SIG-M5 treated with dmso at 0.1 percent for 504 hours (cell line): ENCODE measurements around the gene ITGAE.
A peak's percentile ranks its signal among the peaks of the same experiment; 100 is the strongest.

ENCODE experiments used
- DNase-seq: peaks from one replicate; lab custom pipeline; 2025; ENCODE audit not compliant: unreplicated experiment; lab: John Stamatoyannopoulos, UW

The ITGAE gene

GRCh38 chr17:3821101-3821500 lies 20.1 kb upstream of the ITGAE start:
- DNase-seq, result no peak

GRCh38 chr17:3818786-3819185 lies 17.8 kb upstream of the ITGAE start:
- no peak for DNase-seq

- no peak for DNase-seq
Observed at GRCh38 chr17:3817851-3818605, 17.0 kb upstream of the ITGAE start.

GRCh38 chr17:3815925-3816324 lies 14.9 kb upstream of the ITGAE start:
- DNase-seq, result no peak

DNA sequence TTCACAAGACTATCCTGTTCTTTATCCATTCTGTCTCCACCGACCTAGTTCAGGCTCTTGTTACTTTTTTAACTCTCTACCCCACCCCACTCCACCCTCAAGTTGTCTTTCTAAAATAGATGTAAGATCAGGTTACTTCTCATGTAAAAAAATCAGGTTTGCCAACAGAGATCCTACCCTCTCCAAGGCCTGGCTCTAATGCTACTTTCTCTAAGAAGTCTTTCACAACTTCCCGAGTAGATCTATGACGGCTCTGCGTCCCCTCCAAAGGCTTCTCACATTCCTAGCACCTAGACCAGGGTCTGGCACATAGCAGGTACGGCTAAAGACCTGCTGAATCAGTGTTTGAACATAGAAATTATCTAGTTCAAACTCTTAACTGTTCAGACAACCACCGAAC lies 14.1 kb upstream of the ITGAE start:
- DNase-seq, result no peak

DNA sequence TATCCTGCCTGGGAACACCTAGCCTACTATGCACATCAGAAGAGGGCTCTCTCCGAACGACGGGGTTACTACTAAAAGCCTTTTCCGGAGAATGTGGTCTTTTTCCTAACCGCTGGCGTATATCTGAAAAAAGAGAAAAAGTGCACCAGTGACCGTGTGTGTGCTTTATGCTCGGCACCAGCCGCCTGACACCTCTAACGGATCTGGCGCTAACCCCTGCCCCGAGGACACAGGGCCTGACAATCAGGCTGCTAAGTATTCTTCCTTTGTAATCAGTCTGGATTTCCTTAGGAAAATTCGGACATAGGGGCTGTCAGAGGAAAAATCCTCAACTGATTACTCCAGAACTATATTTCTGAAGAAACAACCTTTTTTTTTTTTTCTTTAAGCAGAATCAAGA lies 13.4 kb upstream of the ITGAE start:
- DNase-seq, result no peak

DNA sequence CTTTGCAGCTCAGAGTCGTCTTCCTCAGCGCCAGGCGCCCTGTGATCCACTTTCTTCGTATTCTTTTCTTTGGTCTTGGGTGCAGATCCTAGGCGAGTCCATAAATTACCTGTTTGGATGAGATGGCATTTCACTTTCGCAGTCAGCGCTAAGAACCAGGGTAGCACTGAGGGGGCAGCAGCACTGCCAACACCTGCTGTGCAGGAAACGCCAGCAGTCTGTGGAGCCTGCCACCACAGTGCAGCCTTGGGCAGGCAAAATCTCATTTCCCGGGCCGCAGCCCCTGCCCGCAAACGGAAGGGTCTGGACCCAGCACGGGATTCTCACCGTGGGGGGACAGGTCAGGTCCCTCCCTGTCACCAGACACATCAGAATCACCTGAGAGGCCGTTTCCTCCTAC lies 12.2 kb upstream of the ITGAE start:
- no peak for DNase-seq

GRCh38 chr17:3812771-3813170 lies 11.8 kb upstream of the ITGAE start:
- no peak for DNase-seq

GRCh38 chr17:3812284-3812683 lies 11.3 kb upstream of the ITGAE start:
- no peak for DNase-seq

GRCh38 chr17:3810019-3810418 lies 9.0 kb upstream of the ITGAE start:
- DNase-seq, result no peak

GRCh38 chr17:3809135-3809534 lies 8.1 kb upstream of the ITGAE start:
- DNase-seq, result no peak

DNA sequence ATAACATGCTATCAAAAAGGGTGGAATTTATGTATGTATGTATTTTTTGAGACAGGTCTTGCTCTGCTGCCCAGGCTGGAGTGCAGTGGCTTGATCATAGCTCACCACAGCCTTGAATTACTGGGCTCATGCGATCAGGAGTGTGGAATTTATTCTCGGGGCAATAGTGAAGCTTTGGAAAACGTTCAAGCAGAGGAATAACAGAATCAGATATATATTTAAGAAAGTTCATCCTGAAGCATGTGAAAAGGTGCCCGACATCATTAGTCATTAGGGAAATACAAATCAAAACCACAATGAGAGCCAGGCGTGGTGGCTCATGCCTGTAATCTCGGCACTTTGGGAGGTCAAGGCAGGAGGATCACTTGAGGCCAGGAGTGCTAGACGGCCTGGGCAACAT lies 7.7 kb upstream of the ITGAE start:
- DNase-seq, result no peak

- no peak for DNase-seq
Observed at GRCh38 chr17:3805581-3805980, 4.6 kb upstream of the ITGAE start.

DNA sequence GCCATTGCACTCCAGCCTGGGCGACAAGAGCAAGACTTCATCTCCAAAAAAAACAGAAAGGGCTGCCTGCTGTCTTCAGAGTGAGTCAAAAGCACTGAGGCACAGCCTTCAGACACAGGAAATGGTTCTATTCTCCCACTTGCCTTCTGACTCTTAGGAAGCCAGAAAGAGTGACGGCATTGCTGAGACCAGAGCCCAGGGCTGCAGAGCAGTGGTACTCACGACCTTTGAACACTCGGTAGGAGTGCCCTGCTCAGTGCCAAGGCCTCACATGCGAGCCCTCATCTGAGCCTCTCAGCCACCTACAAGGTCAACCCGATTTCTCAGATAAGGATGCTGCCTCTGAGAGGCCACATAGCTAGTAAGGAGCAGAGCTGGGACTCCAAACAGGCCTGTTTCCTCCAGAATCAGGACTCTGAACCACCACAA lies 3.5 kb upstream of the ITGAE start:
- DNase-seq, result no peak

DNA sequence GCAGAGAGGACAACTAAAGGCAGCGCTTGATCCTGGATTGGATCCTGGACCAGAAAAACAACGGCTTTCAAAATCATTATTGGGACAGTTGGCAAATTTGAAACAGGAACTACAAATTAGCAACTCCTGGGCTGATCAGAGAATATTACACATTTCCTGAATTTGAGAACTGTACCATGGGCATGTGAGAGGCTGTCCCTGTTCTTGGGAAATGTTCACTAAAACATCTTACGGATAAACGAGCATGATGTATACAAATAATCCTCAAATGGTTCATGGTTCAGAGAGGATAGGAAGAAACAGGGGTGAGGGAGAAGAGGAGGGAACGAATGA lies 2.3 kb upstream of the ITGAE start:
- peak; percentile 75 for DNase-seq

- peak; percentile 75 for DNase-seq
Observed at GRCh38 chr17:3802461-3803307, 1.7 kb upstream of the ITGAE start.

GRCh38 chr17:3801792-3802191 lies 804 bp upstream of the ITGAE start:
- no peak for DNase-seq

- DNase-seq, result no peak
Observed at GRCh38 chr17:3801347-3801746, 359 bp upstream of the ITGAE start.

- DNase-seq, result peak; percentile 55
Observed at GRCh38 chr17:3799181-3799945, 1.6 kb downstream of the ITGAE start.

DNA sequence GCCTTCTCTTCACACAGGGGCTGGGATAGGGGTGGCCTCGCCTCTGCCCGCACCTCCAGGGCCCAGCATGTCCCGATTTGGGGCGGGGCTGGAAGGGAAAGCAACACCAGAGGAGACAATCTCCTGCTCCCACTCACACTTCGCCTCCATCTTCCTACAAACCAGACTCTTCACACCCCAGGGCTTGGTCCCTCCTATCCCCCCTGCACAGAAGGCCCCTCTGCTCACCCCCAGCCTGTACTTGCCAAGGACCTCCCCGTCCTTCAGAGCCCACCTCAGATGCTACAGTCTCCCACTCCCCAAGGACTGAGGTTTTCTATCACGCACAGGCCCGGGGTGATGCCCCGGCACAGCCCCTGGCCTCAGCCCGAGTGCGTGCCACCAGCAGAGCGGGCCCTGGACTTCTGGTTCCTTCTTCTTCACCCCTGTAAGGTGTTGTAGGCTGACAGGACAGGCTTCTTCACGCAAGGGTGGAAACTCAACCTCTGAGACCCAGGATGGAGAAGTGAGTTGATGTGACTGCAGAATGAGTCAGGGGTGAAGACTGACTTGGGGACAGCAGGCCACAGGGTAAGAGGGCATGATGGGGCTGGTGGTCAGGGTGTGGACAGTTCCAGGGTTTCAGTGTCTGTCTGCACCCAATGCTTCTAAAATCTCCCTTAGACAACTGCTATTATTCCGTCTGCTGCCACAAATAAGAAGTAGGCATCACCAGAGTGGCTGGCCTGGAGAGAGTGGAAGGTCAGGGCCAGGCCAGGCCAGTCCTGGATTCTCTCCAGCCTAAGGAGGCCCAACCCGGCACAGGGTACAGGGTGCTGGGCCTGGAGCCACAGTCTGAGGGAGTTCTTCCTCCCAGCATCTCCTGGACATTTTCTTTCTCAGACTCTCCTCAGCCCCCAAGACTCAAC lies 2.5 kb downstream of the ITGAE start:
- no peak for DNase-seq

DNA sequence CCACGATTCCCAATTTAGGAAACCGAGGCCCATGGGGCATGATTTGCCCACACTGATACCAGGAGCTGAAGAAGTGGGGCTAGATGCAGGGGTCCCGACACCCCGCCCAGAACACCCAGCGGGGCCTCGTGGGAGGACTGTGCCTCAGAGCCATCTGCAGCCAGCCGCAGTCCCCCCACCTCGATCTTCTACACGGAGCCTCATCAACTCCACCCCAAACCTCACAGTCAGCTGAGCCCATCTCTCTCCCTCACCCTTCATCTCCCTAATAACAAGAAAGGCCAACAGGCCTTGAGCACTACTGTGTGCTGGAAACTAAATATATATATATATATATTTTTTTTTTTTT lies 4.2 kb downstream of the ITGAE start:
- DNase-seq, result no peak
